Transverse colon (tissue), 4 donors: ENCODE measurements around the gene FRAS1.
"Not testable (repeated sequence)": the region's sequence is repeated elsewhere in the genome, so short reads cannot be mapped to it uniquely, and the experiment has no call there.

Source experiments
- EP300 ChIP-seq: sonication (generic); formaldehyde crosslinking; IDR thresholded peaks from one replicate; pipeline ENCODE4 v1.6.1; 2017; ENCODE audit warnings: antibody characterized with exemption, low read depth
- POLR2A ChIP-seq: fragments of 450-650 bp; IDR thresholded peaks from one replicate; pipeline ENCODE4 v1.6.1; 2016; ENCODE audit warnings: antibody characterized with exemption, mild to moderate bottlenecking, moderate library complexity
- POLR2AphosphoS5 ChIP-seq, 3 donors: sonication (generic); formaldehyde crosslinking; IDR thresholded peaks; one replicate each; pipeline ENCODE4 v1.6.1; 2016; ENCODE audit warnings: antibody characterized with exemption in 3 of 3
- TF ChIP-seq, protein P1 (sequence below), 5 experiments: fragments of 200-600 bp in 3 of 5; fragments of 450-650 bp in 2 of 5; sonication (generic) in 3 of 5; IDR thresholded peaks; 1 replicate in 2 of 5; 2 replicates in 3 of 5; pipeline ENCODE4 v1.5.1; 2016 to 2017; ENCODE audit warnings: antibody characterized with exemption in 5 of 5, inconsistent platforms in 3 of 5, mild to moderate bottlenecking in 2 of 5, moderate library complexity in 1 of 5

DNA sequence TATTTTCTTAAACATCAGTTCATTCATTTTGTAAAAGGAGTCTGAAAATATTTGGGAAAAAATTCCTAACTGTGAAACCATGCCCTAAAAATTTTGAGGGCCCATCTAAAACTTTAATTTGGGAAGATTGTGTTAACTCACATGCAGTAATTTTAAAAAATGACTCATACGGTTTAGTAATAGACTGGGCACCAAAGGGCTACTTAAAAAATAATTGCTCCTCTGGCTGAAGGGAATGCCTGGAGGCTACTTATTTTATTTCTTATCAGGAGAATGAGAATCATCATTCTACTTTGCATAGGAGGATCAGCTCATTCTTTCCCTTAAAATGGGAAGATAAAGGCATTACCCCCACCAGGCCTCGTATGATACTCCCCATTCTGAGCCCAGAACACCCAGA is 271.5 kb downstream of the FRAS1 start:
- TF ChIP-seq, protein P1, sequence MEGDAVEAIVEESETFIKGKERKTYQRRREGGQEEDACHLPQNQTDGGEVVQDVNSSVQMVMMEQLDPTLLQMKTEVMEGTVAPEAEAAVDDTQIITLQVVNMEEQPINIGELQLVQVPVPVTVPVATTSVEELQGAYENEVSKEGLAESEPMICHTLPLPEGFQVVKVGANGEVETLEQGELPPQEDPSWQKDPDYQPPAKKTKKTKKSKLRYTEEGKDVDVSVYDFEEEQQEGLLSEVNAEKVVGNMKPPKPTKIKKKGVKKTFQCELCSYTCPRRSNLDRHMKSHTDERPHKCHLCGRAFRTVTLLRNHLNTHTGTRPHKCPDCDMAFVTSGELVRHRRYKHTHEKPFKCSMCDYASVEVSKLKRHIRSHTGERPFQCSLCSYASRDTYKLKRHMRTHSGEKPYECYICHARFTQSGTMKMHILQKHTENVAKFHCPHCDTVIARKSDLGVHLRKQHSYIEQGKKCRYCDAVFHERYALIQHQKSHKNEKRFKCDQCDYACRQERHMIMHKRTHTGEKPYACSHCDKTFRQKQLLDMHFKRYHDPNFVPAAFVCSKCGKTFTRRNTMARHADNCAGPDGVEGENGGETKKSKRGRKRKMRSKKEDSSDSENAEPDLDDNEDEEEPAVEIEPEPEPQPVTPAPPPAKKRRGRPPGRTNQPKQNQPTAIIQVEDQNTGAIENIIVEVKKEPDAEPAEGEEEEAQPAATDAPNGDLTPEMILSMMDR (IDR thresholded peaks at IDR 0.05) = not testable (repeated sequence)
- TF ChIP-seq POLR2A; POLR2AphosphoS5 (IDR thresholded peaks at IDR 0.05); EP300: not testable (repeated sequence)
